ENCODE results near the gene MAP3K19.

DNA sequence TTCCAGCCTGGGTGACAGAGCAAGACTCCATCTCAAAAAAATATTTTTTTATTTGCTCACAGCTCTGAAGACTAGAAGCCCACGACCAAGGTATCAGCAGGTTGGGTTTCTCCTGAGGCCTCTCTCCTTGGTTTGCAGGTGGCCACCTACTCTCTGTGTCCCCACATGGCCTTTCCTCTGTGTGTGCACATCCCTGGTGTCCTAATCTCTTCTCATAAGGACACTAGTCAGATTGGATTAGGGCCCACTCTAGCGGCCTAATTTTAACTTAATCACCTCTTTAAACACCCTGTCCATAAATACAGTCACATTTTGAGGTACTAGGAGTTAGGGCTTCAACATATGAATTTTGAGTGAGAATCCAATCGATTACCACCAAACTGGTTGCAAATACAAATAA is 2.9 kb upstream of the MAP3K19 start:
- TF ChIP-seq, protein P1, sequence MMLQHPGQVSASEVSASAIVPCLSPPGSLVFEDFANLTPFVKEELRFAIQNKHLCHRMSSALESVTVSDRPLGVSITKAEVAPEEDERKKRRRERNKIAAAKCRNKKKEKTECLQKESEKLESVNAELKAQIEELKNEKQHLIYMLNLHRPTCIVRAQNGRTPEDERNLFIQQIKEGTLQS (CRISPR knock-in tag; conservative IDR thresholded peaks at IDR 0.05) = no peak
- TF ChIP-seq, protein P2, sequence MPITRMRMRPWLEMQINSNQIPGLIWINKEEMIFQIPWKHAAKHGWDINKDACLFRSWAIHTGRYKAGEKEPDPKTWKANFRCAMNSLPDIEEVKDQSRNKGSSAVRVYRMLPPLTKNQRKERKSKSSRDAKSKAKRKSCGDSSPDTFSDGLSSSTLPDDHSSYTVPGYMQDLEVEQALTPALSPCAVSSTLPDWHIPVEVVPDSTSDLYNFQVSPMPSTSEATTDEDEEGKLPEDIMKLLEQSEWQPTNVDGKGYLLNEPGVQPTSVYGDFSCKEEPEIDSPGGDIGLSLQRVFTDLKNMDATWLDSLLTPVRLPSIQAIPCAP (CRISPR knock-in tag; IDR thresholded peaks at IDR 0.05) = no peak
- no peak for TF ChIP-seq CREM (CRISPR knock-in tag; IDR thresholded peaks at IDR 0.05)
- TF ChIP-seq, protein P3, sequence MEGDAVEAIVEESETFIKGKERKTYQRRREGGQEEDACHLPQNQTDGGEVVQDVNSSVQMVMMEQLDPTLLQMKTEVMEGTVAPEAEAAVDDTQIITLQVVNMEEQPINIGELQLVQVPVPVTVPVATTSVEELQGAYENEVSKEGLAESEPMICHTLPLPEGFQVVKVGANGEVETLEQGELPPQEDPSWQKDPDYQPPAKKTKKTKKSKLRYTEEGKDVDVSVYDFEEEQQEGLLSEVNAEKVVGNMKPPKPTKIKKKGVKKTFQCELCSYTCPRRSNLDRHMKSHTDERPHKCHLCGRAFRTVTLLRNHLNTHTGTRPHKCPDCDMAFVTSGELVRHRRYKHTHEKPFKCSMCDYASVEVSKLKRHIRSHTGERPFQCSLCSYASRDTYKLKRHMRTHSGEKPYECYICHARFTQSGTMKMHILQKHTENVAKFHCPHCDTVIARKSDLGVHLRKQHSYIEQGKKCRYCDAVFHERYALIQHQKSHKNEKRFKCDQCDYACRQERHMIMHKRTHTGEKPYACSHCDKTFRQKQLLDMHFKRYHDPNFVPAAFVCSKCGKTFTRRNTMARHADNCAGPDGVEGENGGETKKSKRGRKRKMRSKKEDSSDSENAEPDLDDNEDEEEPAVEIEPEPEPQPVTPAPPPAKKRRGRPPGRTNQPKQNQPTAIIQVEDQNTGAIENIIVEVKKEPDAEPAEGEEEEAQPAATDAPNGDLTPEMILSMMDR (IDR thresholded peaks at IDR 0.05) = no peak

All from WTC11 (cell line).